Small intestine (tissue), 7 donors: ENCODE results near the gene LTO1. TPM values are rescaled to one million over a fixed set of nuclear protein-coding genes. Genes with fewer than 3 reads are reported as not detected.
A peak's percentile ranks its signal among the peaks of the same experiment; 100 is the strongest.

Experiments used
- DNase-seq, 2 donors: peaks; one replicate each; pipeline versions ENCODE4 v3.0.0 to v3.0.0-alpha.2; 2013
- FAIRE-seq: peaks from 2 replicates; lab custom pipeline; 2012; peaks lifted over from hg19 to GRCh38; lab: Jason Lieb, UNC
- H3K27ac ChIP-seq, 3 donors: one replicate each; pipeline ENCODE4 v1.5.1; 2013; ENCODE audit warnings: low read length in 2 of 3, mild to moderate bottlenecking in 2 of 3, control low read depth in 1 of 3, inconsistent platforms in 1 of 3, low read depth in 1 of 3, moderate library complexity in 1 of 3
- H3K27me3 ChIP-seq, 3 donors: one replicate each; pipeline ENCODE4 v1.6.1; 2013; ENCODE audit warnings: low read length in 3 of 3, inconsistent platforms in 1 of 3; ENCODE audit not compliant: control insufficient read depth in 3 of 3, insufficient read depth in 3 of 3
- H3K36me3 ChIP-seq, 3 donors: one replicate each; pipeline ENCODE4 v1.6.1; 2013; ENCODE audit warnings: low read length in 3 of 3, inconsistent platforms in 1 of 3, low read depth in 1 of 3, mild to moderate bottlenecking in 1 of 3, moderate library complexity in 1 of 3; ENCODE audit not compliant: control insufficient read depth in 3 of 3, insufficient read depth in 2 of 3
- H3K4me1 ChIP-seq, 3 donors: one replicate each; pipeline ENCODE4 v1.6.1; 2013; ENCODE audit warnings: low read length in 2 of 3, inconsistent platforms in 1 of 3, low read depth in 1 of 3, mild to moderate bottlenecking in 1 of 3, moderate library complexity in 1 of 3; ENCODE audit not compliant: control insufficient read depth in 3 of 3, insufficient read depth in 2 of 3
- H3K4me3 ChIP-seq, 3 donors: one replicate each; pipeline ENCODE4 v1.5.1; 2013; ENCODE audit warnings: low read length in 3 of 3, control low read depth in 1 of 3, inconsistent platforms in 1 of 3, low read depth in 1 of 3, mild to moderate bottlenecking in 1 of 3, moderate library complexity in 1 of 3
- H3K9me3 ChIP-seq, 2 donors: one replicate each; pipeline ENCODE4 v1.6.1; 2013; ENCODE audit warnings: low read depth in 1 of 2, low read length in 1 of 2; ENCODE audit not compliant: control insufficient read depth in 2 of 2, insufficient read depth in 1 of 2
- WGBS, 3 donors: extraction: QIAGEN DNeasy Blood & Tissue Kit; methylation state at CpG; one replicate each; pipeline ENCODE4 v1.1.7; 2013; 5-methylcytosine and 5-hydroxymethylcytosine counted together
- polyA plus RNA-seq, 4 donors: library from polyadenylated mRNA; stranded (reverse) in 3 of 4; unstranded in 1 of 4; fragments of 200-250 nt in 3 of 4; fragments of 120-200 nt in 1 of 4; gene quantifications; one replicate each; pipeline versions ENCODE4 v1.2.1 to v1.2.3, GENCODE V29; 2013
- donor health status: healthy with polysubstance abuse.
- donor health status: control.
- donor health status: control.
- donor health status: Bipolar disorder and iron deficiency.
- donor health status: healthy.

LTO1 gene
- polyA plus RNA-seq, 4 donors = 14.6 to 21.1 (median 17.7) TPM

GRCh38 chr11:69637198-69637940 is 37.8 kb downstream of the LTO1 start:
- peaks cover 0 to 41% (median 16%) of the 10 kb centered on the region in 3 donors for H3K4me1 ChIP-seq
- no peaks in the 10 kb centered on the region for H3K36me3 ChIP-seq
- FAIRE-seq (no peak), DNase-seq (no peak)
- H3K9me3 ChIP-seq = no peaks in the 10 kb centered on the region
- H3K27ac ChIP-seq = peak overlapping the region in 2 of 3 donors; percentile 70 to 84
- 3 to 6% (median 4%) methylated on average over 59 to 67 of the region's 67 CpGs for WGBS, 3 donors
- H3K4me3 ChIP-seq = peak overlapping the region in 2 of 3 donors; percentile 25 to 31
- H3K27me3 ChIP-seq = peaks cover 2 to 20% (median 13%) of the 10 kb centered on the region in 3 donors

DNA sequence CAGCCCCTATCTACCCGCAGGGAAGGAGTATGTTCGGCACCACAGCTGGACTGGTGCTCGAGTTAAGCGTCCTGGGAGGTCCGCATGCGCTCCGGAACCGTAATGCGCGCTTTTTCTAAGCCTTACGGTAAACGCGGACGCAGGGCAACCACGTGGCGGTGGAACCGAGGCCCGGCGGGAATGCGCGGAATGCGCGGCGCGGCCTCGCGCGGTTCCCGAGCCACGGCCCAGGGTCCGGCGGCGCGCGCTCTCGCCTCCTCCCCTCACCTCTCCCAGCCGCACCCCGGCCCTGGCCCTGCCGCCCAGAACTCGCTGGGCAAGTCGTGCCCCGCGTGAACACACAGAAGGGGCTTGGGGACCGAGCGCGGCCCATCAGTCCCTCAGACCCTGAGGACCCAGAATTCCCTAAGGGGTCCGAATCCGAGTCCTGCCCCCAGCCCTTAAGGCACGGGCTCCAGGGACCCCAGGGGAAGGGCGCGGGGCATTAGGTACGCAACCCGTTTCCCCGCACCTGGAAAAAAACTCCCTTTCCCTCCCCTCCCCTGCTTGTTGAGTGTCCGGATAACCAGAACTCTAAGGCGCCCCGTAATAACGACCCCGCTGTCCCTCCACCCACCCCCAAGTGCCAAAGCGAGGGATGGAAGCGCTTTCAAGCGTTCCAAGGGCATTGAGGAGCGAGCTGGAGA is 38.5 kb downstream of the LTO1 start:
- H3K27ac ChIP-seq = peak overlapping the region in 1 of 3 donors; percentile 5
- H3K9me3 ChIP-seq = no peaks in the 10 kb centered on the region
- H3K27me3 ChIP-seq = peaks cover 2 to 20% (median 13%) of the 10 kb centered on the region in 3 donors
- peak; percentile 58 to 87 for DNase-seq
- no peak for FAIRE-seq
- peak overlapping the region in 2 of 3 donors; percentile 25 to 31 for H3K4me3 ChIP-seq
- peaks cover 0 to 41% (median 16%) of the 10 kb centered on the region in 3 donors for H3K4me1 ChIP-seq
- no peaks in the 10 kb centered on the region for H3K36me3 ChIP-seq
- WGBS, 3 donors = 3 to 4% (median 3%) methylated on average over 51 to 63 of the region's 63 CpGs

DNA sequence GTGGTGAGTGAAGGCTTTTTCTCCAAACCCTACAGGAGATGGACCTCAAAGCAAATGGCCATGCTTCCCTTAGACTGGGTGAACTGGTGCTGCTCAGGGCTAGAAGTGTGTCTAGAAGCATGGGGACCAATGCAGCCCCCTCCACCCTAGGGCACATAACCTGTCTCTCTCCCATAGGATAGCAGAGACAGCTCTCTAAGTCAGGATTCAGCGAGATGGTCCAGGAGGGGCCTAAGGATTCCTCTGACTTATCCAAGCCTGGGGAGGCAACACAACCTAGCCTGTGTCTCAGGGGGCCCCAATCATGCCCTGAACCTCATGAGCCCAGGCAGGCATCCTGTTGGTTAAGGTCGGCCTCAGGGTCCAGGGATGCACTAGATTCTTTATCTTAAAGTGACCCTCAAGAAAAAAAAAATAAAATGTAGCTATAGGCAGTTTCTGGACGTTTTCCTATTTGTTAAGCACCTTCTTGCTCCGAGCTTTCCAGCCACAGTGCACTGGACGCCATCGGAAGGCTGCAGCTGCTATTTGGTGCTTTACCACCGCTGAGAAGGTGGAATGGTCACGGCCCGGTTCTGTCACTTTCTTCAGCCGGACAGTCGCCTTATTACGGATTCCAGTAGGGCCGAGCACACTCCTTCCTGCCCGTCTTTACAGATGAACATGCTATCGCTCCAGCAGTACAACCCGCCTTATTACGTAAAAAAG is 39.2 kb downstream of the LTO1 start:
- Histone ChIP-seq H3K27ac (no peak overlapping the region), H3K9me3 (no peaks in the 10 kb centered on the region), H3K27me3 (peaks cover 2 to 20% (median 9%) of the 10 kb centered on the region in 3 donors), H3K4me3 (peak overlapping the region in 1 of 3 donors; percentile 11), H3K4me1 (peaks cover 0 to 41% (median 16%) of the 10 kb centered on the region in 3 donors), H3K36me3 (no peaks in the 10 kb centered on the region)
- no peak for FAIRE-seq
- no peak for DNase-seq
- 28 to 34% (median 33%) methylated on average over 17 of the region's 17 CpGs for WGBS, 3 donors

DNA sequence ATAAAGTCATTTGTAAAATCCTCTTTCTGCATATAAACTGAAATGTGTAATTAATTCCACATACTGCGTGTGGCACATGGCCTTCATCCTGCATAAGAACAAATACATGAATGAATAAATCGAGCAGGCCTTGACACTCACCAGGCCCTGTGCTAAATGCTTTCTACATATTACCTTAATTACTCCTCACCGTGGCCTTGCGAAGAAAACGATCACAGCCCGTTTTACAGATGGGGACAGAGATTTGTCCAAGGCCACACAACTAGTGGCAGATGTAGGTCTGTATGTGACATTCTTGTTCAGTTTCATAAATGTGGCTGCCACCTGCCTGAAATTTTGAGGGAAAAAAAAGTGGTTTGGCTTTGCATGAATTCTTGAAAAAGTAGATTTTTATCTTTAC is 40.0 kb downstream of the LTO1 start:
- peaks cover 2 to 18% (median 9%) of the 10 kb centered on the region in 3 donors for H3K27me3 ChIP-seq
- no peak overlapping the region for H3K27ac ChIP-seq
- WGBS, 3 donors = 82 to 91% (median 83%) methylated on average over 6 of the region's 6 CpGs
- DNase-seq = no peak
- H3K36me3 ChIP-seq = no peaks in the 10 kb centered on the region
- H3K9me3 ChIP-seq = peaks cover 0 to under 1% of the 10 kb centered on the region in 2 donors
- no peak overlapping the region for H3K4me3 ChIP-seq
- peaks cover 0 to 37% (median 11%) of the 10 kb centered on the region in 3 donors for H3K4me1 ChIP-seq
- FAIRE-seq = no peak

DNA sequence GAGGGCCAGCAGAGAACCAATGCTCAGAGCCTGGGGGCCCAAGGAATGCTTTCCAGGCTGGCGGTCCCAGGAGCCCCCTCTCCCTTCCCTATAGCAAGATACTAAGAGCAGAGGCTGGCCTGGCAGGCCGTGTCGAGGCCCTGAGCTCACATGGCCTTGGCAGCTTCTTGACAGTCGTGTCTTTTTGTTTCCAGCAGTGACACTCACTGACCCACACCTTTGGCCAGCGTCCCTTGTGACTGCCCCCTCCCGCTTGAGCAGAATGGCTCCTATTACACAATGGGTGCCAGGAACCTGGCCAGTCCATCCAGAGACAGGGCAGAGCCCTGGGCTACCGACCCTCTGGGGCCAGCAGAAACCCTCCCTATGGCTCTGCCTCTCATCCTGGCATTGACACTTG is 40.6 kb downstream of the LTO1 start:
- peaks cover 0 to 35% (median 9%) of the 10 kb centered on the region in 3 donors for H3K4me1 ChIP-seq
- DNase-seq (no peak), FAIRE-seq (no peak)
- H3K9me3 ChIP-seq = peaks cover 2 to 7% of the 10 kb centered on the region in 2 donors
- H3K27ac ChIP-seq = no peak overlapping the region
- WGBS, 3 donors = 84 to 90% (median 86%) methylated on average over 7 of the region's 7 CpGs
- H3K36me3 ChIP-seq = no peaks in the 10 kb centered on the region
- peaks cover 2 to 15% (median 8%) of the 10 kb centered on the region in 3 donors for H3K27me3 ChIP-seq
- no peak overlapping the region for H3K4me3 ChIP-seq

DNA sequence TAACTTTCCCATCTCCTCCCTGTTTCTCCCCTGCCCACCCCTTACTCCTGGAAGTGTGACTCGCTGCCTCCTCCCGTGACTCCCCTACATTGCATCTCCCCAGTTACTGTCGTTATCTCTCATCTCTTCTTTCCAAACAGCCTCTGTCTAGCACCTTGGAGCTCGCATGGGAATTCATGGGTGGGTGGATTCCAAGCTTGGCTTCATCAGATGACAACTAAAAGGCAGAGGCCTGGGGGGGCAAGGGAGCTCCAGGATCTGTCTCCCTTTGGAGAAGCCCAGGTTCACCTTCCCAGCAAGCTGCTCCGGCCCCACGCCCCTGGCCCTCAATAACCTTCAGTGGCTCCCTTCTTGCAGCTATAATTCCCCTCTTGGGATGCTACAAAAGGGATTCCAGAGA is 41.1 kb downstream of the LTO1 start:
- Histone ChIP-seq H3K4me3 (no peak overlapping the region), H3K27me3 (peaks cover 2 to 15% (median 8%) of the 10 kb centered on the region in 3 donors), H3K27ac (no peak overlapping the region), H3K9me3 (peaks cover 2 to 12% of the 10 kb centered on the region in 2 donors), H3K36me3 (no peaks in the 10 kb centered on the region), H3K4me1 (peaks cover 0 to 31% (median 9%) of the 10 kb centered on the region in 3 donors)
- FAIRE-seq (no peak), DNase-seq (no peak)
- 83 to 91% (median 91%) methylated on average over 6 of the region's 6 CpGs for WGBS, 3 donors

- FAIRE-seq = no peak
- H3K36me3 ChIP-seq = no peaks in the 10 kb centered on the region
- H3K9me3 ChIP-seq = peaks cover 2 to 19% of the 10 kb centered on the region in 2 donors
- WGBS, 3 donors = 93 to 94% (median 94%) methylated on average over 4 of the region's 4 CpGs
- peaks cover 0 to 24% (median 9%) of the 10 kb centered on the region in 3 donors for H3K4me1 ChIP-seq
- H3K4me3 ChIP-seq = no peak overlapping the region
- H3K27ac ChIP-seq = no peak overlapping the region
- DNase-seq = no peak
- peaks cover 2 to 13% (median 8%) of the 10 kb centered on the region in 3 donors for H3K27me3 ChIP-seq
Observed at GRCh38 chr11:69632900-69633299, 42.3 kb downstream of the LTO1 start.

- DNase-seq = peak in 1 of 2 donors; percentile 55
Observed at GRCh38 chr11:69630424-69630823, 44.7 kb downstream of the LTO1 start.

More at GRCh38 chr11:69630424-69630823, 44.7 kb downstream of the LTO1 start:
- Histone ChIP-seq H3K27me3 (no peaks in the 10 kb centered on the region), H3K36me3 (no peaks in the 10 kb centered on the region), H3K4me1 (peaks cover 0 to 5% (median 0%) of the 10 kb centered on the region in 3 donors), H3K27ac (no peak overlapping the region), H3K4me3 (no peak overlapping the region), H3K9me3 (peaks cover 2 to 19% of the 10 kb centered on the region in 2 donors)
- 56 to 80% (median 66%) methylated on average over 8 of the region's 8 CpGs for WGBS, 3 donors
- FAIRE-seq = no peak
